VCaP (cell line): ENCODE data around the gene EVA1B.

ENCODE experiments used
- H3K27ac ChIP-seq: fragments of 450-650 bp; 2 replicates; pipeline ENCODE4 v1.5.1; 2017
- CTCF ChIP-seq: fragments of 450-650 bp; conservative IDR thresholded peaks from 2 replicates; pipeline ENCODE4 v1.5.1; 2017; ENCODE audit warnings: mild to moderate bottlenecking, moderate library complexity

The EVA1B gene

GRCh38 chr1:36307601-36308330, 15.7 kb downstream of the EVA1B start:
- peak overlapping the region; percentile 78; the same call in 1 of the 2 replicates for H3K27ac ChIP-seq
- no peak for TF ChIP-seq CTCF

GRCh38 chr1:36306902-36307456, 16.5 kb downstream of the EVA1B start:
- TF ChIP-seq CTCF = no peak
- peak overlapping the region; percentile 78 for H3K27ac ChIP-seq

GRCh38 chr1:36306210-36306901, 17.1 kb downstream of the EVA1B start, which contains the start of gene SH3D21:
SH3D21 (plus strand) TSS chr1:36306368; CDS start chr1:36306421, 53 bp downstream.
- TF ChIP-seq CTCF = peak; percentile 20
- peak within 1 kb of the TSS; percentile 78 for H3K27ac ChIP-seq

- no peak for TF ChIP-seq CTCF
- peak overlapping the region; percentile 78 for H3K27ac ChIP-seq
Measured at GRCh38 chr1:36305915-36306209, 17.6 kb downstream of the EVA1B start.

- no peak for TF ChIP-seq CTCF
- H3K27ac ChIP-seq = peak overlapping the region; percentile 78
Measured at GRCh38 chr1:36304970-36305914, 18.2 kb downstream of the EVA1B start.

- TF ChIP-seq CTCF = no peak
- H3K27ac ChIP-seq = no peak overlapping the region; the same call in 1 of the 2 replicates
Measured at GRCh38 chr1:36304521-36304920, 18.9 kb downstream of the EVA1B start.
